GM19238 (cell line): ENCODE results near the gene TCERG1L.
"Not testable (repeated sequence)": the region's sequence is repeated elsewhere in the genome, so short reads cannot be mapped to it uniquely, and the experiment has no call there.

Source experiments
- DNase-seq: peaks from one replicate; pipeline ENCODE4 v3.0.0; 2011; ENCODE audit warnings: low spot score; ENCODE audit not compliant: insufficient read length

TCERG1L gene

DNA sequence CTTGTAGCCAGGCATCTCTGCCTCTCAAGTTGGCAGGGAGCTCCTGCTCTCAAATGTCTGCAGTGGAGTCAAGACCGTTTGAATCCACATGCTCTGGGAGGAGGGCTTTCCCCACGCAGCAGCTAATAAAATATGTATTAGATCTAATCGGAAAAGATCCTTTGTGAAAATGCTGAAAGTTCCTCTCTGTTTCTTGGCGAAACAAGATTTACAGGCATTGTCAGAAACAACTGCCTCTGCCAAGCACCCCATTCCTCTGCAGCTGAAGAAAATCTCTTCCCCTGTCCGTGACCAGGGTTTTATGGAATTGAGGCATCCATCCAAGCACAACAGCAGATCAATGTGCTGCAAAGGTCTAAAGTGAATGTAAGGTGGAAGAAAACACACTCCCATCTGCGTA lies 165.8 kb downstream of the TCERG1L start:
- no peak for DNase-seq

DNA sequence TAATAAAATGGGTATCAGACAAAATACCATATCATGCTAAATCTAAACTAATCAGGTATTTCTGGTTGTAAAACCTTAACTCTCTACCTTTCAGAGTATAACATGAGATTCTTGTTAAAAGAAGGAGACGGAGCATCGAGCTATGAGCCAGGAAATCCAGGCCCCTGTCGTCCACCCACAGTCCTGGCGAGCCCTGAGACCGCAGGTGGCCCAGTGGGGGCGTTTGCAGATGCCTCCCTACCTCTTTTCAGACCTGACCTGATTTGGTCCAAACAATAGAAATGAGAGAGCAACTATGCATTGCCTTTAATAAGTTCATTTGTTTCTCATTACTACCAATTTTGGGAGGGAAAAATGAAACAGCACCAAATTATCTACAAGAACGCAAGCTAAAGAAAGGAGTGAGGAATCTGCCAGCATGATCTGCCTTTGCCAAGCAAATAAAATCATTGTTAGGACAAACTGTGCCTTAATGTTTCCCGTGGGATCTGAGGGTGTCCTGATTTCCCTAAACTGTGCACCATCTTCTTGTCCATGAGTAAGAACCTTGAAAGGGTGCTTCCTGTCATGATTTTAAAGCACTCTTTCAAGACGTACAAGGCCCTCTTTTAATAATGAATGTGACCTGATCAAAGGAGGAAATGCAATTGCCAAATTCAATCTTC lies 166.7 kb downstream of the TCERG1L start:
- DNase-seq: no peak

DNA sequence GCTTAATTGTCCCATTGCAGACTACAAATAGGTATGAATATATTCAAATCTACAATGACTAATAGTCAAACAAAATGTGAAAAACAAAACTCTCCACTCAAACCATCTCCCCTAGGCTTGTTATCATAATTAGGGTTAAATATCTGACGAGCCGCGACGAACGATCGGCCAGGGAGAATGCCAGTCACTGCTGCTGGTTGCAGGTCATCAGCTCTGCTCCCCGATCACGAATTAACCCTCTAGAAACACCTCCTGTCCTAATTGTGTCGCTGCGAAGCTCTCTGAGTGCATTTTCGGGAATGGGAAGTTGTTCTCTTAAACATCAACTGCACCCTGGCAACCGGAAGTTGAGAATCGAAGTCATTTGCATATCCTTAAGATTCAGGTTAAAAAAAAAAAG lies 167.3 kb downstream of the TCERG1L start:
- no peak for DNase-seq

DNA sequence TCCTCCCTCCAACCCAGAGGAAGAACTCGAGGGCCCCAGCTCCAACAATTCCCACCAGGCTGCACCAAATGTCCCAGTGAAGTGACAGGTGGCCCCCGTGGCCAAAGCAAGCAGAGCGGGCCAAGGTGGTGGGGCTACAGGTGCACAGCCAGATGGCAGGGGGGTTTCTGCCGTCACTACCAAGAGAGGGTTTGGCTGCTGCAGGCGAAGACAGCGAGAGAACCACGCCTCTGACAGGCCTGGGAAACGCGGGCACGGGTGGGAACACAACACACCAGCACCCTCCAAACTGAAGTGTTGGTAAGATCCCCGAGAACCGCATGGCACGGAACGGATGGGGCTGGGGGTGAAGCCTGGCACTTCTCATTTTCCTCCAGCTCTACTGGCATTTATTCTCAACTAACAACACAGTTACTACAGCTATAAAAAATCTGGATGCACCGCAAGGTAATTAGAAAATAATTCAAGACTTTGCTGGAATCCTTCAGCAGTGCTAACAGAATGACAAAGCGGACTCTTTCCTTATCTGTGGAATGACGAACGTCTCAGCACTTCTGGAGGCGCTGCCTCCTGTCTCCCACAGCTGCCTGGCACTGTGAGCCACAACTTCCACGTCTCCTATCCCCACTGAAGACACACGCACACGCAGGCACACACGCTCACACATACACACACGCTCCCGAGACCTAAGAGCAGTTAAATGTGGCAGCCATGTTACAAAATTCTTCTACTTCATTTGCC lies 167.9 kb downstream of the TCERG1L start:
- DNase-seq: no peak

DNA sequence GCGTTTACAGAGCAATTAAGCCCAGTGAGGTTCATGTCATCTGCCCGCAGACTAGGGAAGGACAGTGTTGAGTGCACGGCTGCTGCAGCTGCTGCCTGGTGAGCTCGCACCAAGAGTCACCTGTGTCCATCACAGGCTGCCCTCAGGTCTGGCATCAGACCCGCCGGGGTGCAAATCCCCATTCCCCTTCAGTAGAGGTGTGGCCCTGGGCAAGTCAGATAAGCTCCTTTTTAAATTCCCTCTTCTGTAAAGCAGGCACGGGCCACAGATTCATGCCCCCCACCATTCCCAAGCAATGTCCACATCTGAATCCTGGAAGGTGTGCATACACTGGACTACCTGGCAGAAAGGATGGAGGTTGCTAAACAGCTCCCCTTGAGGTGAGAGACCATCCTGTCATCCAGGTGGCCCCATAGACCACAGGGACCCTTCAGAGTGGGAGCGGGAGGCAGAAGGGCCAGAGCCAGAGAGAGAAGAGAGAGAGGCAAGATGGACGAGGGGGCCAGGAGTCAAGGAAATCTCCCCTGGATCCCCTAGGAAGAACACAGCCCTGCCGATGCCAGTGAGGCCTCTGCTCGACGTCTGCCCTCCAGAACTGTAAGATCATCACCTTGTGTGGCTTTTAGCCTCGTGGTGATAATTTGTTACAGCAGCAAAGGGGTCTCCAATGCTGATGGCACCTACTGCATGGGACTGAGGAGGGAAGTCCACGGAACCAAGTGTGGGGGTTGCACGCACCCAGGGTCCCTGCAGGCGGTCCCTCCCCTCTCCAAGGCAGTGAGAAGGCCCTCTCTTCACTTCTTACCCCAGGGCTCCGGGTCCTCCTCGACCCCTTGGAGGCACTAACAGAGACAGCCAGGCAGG lies 168.8 kb downstream of the TCERG1L start:
- DNase-seq: no peak

DNA sequence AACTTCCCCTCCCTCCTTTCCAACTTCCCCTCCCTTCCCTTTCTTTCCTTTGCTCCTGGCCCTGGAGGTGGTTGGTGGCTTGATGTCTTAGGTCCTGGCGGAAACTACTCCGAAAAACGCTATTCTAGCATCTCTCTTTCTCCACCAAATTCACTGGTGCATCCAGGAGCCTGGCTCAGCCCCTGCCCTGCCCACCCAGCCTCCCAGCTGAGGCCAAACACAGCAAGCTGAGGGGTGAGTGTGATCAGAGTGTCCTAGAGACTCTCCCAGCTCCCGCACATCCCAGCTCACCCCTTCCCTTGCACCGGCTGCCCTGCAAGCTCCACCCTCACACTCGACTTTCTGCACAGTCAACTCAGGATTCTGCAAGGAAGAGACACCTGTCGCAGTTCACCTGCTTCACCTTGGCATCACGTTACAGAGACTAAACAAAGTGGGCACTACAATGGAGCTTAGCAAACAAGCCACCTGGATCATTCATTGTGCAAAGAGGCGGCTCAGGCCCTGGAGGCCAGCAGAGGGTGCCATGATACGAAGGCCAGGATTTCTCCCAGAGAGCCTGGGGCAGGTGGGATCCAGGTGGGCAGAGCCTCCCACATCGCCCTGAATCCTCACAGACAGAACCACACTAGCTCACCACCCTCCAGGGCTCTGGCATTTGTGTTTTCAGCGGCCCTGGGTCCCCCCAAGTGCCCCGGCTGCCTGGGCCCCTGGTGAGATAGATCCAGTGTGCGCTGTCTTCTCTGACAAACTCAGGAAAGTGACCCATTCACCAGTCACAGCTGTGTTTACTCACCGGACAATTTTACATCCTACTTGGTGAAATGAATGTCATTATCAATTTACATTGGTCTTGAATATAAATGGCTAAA lies 169.6 kb downstream of the TCERG1L start:
- DNase-seq: no peak

DNA sequence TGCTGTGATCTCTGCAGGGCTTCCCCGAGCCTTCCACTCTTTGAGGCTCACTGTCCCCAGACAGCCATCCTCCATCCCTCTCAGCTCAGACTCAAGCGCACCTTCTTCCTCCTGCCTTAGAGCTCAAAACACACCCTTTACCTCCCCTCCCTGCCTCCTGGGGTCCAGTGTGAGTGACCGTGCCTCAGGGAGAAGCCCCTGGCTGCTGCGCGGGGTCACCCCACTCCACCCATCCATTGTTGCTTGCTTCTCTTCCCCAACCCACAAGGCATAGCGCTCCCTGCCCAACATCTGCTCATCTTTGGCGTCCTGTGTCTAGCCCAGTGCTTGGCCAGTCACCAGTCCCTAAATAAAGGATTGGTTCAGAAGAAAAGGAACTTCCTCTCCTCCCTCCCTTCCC lies 170.3 kb downstream of the TCERG1L start:
- no peak for DNase-seq

DNA sequence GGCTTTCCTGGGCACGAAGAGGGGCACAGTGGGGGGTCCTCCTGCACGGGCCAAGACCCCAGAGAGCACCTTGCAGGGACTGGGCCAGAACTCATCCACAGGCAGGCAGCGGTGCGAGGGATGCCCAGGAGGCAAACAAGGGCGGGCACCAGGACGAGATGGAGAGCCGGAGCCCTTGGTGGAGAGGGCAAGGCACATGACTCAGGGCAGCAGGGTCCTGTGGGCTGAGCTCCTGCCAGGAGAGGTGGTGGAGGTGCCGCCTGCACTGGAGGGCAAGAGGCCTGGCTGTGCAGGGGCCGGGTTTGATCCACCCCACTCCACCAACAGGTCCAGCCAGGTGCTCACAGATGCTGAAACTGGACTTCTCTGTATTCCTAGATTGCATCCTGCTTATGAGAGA lies 170.9 kb downstream of the TCERG1L start:
- no peak for DNase-seq

DNA sequence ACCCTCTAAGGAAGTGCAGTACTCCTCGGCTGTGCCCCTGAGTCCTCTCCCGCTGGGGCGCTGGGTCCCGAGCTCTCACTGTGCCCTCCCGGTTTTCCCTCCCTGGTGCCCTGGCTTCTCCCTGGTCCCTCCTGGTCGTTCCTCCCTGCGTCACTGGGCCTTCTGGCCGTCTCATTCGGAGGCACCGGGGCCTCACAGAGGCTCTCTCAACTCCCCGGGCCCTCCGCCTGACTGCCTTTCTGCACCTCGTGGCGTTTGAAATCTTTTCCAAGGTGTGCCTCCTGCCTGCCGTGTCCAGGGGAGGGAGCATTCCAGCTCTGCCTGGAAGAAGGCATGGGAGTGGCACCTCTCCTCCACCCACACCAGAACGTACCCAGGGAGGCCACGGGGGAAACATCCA lies 174.3 kb downstream of the TCERG1L start:
- DNase-seq: no peak

DNA sequence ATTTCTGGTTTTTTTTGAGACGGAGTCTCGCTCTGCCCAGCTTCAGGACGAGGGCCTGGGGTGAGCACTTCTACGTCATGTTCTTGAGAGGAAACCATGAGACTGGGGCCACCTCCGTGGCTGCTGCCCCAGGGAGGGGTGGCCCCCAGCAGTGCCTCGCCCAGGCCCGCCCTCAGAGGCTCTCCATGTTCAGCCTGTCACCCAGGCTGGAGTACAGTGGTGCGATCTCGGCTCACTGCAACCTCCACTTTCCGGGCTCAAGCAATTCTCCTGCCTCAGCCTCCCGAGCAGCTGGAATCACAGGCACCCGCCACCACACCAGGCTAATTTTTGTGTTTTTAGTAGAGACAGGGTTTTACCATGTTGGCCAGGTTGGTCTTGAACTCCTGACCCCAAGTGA lies 175.2 kb downstream of the TCERG1L start:
- not testable (repeated sequence) for DNase-seq

DNA sequence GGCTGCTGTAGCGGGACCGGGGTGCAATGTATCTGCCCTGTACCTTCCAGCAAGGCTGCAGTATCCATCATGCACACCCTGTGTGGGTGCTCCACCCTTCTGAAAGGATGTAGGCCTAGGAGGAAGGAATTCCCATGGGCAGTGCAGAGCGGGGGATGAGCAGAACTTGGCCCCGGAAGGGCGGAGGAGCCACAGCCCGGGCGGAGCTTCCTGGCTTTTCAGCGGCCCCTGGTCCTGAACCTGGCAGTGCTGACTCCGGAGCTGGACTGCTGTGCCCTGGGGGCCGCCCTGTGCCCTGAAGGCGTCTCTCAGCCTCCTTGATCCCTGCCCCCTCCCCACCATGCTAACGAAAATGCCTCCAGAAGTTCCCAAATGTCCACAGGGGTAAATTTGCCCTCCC lies 175.8 kb downstream of the TCERG1L start:
- DNase-seq: no peak

DNA sequence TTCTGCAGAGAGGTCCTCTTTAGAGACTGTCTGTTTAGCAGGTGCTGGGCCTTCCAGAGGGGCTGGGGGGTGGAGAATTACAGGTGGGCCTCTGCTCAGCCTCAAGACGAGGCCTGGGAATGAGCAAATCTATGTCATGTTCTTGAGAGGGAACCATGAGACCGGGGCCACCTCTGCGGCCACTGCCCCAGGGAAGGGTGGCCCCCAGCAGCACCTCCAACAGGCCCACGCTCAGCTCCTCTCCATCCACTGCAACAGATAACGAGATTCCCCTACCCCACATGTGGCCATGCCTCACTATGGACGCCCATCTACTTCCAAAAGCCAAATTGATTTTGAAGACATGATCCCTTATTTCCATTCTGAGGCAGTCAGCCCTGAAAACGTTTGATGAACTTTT lies 176.9 kb downstream of the TCERG1L start:
- DNase-seq: no peak

DNA sequence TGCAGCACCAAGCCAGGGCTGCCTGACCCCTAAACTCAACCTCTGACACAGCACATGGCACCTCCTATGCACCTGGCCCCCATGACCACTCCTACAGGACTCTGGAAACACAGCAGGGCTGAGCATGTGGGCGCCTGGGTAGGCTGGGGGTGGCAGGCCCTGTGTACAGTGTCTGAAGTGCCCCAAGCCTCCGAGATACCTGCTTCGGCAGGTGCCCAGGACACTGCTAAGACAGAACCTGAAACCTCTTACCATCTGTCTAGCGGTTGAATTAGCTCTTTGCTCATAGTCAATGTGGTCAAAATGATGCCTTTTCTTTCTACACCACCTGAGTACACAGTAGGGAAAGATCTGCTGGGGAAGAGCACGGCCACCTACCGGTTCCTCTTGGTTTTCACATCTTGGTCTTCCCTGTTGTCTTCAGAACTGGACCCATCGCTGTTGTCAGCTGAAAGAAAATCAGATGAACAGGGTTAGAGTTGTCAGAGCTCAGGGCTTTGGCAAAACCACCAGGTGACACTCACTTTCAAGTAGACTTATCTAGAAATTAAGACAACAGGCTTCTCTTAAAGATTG lies 177.4 kb downstream of the TCERG1L start:
- DNase-seq: no peak

DNA sequence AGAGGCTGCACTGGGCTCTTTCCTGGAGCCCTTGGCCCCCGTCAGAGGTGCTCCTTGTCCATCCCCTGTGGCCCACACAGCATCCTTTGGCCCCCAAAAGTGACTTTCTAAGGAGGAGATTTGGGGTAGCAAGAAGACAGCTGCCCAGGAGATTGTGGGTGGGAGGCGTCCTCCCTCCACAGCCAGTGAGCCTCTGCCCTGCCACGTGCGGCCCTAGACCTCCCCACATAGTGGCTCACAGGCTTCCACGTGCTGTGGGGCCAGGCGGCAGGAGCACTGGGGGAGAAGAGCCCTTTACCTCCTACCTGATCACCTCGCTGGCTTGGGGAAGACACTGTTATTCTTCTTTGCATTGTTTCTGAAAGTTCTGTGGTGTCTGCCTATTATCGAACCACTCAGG lies 178.8 kb downstream of the TCERG1L start:
- no peak for DNase-seq

DNA sequence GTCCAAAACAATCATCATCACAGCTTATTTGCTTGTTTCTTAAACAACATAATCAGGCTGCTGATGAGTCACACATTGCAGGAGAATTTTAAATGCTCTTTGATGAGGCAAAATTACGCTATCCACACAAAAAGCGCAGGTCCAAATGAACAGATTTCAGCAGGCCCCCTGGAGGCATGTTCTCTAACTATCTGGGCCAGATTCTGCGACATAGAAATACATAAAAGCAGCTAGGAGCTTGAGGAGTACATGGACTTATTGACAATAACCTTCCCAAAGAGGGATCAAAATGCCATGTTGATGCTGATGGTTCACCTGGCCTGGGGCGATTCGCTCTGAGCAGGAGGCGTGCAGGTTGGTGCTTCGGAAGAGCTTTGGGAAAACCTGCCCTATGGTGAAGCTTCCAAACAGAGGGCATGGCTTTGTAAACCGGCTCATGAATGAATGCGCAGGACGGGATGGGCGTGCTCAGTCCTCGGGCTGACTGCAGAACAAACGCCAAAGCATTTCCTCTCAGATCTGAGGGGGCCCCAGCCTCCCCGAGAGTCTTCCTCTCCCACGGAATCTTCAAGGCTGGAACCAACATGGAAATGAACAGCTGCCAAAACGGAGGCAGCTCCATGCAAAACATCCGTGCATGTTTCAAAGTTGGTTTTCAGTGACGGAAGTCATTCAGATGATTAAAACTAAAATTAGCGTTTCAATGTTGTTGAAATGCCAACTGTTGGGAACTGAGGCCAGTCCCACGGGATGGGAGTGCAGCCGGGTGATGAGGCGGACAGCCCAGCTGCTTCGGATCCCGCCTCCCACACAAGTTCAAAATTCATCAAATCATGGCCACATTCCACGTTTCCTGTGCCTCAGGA lies 179.6 kb downstream of the TCERG1L start:
- DNase-seq: no peak

DNA sequence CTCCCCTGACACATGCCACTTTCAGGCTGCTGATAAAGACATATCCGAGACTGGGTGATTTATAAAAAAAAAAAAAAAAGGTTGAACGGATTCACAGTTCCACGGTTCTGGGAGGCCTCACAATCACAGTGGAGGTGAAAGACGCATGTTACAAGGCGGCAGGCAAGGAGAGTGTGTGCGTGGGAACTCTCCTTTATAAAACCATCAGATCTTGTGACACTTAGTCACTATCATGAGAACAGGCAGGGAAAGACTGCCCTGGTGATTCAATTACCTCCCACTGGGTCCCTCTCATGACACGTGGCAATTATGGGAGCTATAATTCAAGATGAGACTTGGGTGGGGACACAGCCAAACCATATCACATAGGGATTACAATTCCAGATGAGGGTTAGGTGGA lies 181.5 kb downstream of the TCERG1L start:
- no peak for DNase-seq

DNA sequence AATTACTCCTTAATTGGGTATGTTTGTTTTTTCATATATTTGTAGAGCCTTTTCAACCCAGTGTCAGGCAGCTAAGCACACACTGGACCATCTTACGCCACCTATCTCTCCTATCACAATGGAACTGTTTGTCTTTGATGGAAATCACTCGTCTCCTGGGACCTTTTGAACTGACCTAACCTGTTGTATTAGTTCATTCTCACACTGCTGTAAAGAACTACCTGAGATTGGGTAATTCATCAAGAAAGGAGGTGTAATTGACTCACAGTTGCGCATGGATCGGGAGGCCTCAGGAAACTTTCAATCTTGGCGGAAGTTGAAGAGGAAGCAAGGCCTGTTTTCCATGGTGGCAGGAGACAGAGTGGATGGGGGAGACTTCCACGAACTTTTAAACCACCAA lies 182.0 kb downstream of the TCERG1L start:
- DNase-seq: no peak

DNA sequence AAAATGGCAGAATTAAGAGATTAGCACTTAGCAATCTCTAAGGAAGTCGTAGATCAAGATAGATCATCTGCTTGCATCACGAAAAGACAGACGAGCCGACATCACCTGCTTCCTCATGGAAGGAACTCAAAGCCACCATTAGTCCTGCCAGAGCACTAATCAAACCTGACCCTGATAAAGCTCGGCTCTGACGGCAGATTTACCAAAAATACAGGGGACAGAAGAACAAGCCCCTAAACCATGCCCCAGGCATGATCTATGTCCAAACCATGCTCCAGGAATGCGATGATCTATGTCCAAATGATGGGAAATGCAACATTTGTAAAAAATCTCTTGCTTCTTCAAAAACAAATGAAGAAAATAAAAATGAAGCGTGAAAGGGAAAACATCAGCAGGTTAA lies 182.8 kb downstream of the TCERG1L start:
- DNase-seq: no peak

DNA sequence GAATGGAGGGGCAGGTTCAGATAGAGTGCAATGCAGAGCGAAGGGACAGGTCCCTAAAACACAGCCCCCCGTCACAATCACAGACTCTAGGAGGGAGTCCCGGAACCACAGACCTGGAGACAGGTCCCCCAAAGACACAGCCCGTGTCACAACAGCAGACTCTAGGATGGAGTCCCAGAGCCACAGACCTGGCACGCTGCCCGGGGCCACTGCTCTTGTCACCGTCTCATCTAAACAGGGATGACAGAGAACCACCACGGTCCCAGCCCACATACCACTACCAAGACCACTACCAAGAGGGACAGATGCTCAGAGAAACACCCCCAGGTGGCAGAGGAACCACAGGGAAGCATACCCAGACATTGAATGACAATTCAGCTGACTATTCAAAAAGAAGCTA lies 183.9 kb downstream of the TCERG1L start:
- no peak for DNase-seq

DNA sequence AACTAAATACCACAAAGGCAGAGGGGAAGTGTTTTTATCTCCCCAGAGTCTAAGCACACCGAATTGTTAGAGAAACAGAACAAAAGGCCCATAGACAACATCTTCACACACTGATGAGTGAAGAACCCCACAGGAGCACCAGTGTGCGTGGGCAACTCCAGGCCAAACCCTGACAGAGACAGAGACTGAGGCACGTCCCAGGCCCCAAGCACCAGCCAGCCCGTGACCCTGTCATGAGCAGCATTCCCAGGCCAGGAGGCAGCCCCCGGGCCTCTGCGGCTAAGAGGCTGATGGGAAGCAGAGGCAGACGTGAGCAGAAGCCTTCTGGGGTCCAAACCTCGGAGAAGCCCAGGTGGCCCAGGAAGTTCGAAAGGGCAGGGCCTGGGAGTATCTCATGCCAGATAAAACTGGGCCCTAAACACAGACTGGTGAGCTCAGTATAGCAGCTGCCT lies 184.4 kb downstream of the TCERG1L start:
- no peak for DNase-seq
